Non-pigmented ciliary epithelial cell (primary cell): ENCODE data around the gene STXBP1.
"Not testable (repeated sequence)": the region's sequence is repeated elsewhere in the genome, so short reads cannot be mapped to it uniquely, and the experiment has no call there.

Source experiments
- DNase-seq: peaks from one replicate; pipeline ENCODE4 v3.0.0-alpha.2; 2010; ENCODE audit warnings: low read depth

STXBP1 gene

DNA sequence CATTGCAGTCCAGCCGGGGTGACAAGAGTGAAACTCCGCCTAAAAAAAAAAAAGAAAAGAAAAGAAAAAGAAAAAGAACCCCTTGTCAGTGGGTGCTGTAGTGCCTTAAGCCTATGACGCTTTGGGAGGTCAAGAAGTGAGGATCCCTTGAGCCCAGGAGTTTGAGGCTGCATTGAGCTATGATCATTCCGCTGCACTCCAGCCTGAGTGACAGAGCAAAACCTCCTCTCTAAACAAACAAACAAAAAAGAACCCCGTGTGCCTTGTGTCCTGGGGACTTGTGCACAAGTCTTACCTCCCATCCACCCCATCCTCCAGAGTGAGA lies 33.5 kb upstream of the STXBP1 start:
- no peak for DNase-seq

DNA sequence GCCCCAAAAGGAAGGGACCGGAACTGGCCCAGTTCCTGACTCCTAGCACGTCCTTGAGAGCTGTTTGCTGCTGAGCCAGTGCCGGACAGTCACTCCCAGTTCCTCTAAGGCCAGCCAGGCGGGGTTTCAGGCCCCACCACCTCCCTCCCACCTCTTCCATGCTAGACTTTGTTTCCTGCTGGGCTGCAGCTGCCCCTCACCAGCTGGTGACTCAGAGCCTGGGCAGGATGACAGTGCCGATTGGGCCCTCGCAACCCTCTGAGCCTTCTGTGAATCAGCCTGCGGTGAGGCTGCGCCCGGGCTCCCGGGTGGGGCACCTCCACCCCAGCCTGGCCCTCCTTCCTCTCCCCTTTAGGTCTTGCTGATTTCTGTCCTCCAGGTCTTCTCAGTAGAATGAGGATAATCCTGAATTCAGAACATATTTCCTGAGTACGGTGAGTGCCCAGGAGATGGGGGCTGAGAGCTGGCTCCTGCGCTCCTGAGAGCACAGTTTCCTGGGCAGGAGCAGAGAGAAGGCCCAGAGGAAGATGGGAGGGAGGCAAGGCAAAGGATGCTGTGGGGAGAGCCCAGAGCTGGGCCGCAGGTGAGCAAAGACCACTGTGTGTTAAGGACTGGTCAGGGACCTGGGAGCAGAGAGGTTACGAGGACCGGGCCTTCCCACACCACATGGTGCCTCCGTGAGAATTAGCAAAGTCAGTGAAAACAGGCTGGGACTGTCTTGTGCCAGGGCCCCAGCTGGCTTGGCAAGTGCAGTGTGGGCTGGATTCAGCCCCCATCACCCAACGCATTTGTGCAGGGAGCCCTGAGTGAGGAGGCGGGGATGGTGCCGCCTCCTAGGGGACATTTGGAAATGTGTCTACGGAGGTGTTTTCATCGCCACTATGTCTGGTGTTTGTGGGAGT lies 32.9 kb upstream of the STXBP1 start:
- DNase-seq: peak; percentile 77

DNA sequence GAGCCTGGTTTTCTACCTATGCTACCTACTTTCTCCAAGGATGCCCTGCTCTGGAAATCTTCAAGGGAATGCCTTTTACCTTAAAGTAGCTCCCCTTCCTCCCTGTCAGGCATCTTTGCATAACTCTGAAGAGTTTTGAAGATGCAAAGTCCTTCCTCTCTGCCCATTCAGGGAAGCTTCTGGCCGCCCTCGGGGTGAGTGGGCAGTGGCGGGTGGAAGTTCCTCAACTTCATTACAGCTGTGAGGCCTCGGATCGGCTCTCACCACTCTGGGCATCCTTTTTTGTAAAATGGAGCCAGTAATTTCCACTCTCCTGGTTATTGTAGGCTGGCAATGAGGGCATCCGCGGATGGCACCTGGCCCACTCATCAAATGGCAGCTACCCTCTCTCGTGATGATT lies 31.7 kb upstream of the STXBP1 start:
- no peak for DNase-seq

DNA sequence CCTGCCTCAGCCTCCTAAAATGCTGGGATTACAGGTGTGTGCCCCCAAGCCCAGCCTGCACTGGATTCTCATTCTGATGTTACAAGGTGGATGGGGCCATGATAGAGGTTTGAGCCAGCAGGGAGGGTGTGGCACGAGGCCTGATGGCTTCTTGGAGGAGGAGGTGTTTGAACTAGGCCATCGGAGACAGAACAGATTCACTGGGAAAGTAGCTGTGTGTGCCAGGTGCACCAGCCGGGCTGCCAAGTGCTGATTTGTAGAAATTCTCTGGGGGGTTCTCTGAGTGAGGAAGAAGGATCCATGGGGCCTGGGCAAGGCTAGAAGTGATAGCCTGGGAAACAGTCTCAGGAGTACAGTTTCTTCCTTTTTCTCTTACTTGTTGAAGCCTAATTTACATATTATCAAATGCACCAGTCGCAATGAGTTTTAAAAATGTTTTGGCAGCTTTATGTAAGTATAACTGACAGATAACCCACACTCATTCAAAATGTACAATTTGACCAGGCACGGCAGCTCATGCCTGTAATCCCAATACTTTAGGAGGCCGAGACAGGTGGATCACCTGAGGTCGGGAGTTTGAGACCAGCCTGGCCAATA lies 31.1 kb upstream of the STXBP1 start:
- no peak for DNase-seq

DNA sequence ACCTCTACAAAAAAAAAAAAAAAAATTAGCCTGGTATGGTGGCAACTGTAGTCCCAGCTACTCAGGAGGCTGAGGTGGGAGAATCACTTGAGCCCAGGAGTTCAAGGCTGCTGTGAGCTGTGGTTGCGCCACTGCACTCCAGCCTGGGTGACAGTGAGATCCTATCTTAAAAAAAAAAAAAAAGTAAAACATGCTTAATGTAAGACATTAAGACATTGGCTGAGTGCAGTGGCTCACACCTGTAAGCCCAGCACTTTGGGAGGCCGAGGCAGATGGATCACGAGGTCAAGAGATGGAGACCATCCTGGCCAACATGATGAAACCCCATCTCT lies 27.6 kb upstream of the STXBP1 start:
- not testable (repeated sequence) for DNase-seq

DNA sequence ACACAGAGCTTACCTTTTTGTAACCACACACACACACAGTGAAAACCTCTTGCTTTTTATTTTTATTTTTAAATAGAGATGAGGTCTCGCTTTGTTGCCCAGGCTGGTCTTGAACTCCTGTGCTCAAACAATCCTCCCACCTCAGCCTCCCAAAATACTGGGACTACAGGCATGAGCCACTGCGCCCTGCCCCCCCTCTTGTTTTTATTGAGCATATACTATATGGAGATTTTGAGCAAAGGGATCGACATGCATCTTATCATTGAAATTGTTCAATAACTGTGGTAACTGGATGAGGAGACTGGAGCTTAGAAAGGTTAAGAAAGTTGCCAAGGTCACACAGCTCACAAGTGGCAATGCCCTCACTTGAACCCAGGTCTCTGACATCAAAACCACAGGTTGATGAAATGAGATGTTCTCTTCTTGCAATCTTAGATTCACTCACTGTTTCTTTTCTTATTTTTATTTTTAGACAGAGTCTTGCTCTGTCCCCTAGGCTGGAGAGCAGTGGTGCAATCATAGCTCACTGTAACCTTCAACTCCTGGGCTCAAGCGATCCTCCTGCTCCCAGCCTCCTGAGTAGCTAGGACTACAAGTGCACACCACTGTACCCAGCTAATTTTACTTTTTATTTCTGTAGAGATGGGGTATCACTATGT lies 26.8 kb upstream of the STXBP1 start:
- DNase-seq: no peak

DNA sequence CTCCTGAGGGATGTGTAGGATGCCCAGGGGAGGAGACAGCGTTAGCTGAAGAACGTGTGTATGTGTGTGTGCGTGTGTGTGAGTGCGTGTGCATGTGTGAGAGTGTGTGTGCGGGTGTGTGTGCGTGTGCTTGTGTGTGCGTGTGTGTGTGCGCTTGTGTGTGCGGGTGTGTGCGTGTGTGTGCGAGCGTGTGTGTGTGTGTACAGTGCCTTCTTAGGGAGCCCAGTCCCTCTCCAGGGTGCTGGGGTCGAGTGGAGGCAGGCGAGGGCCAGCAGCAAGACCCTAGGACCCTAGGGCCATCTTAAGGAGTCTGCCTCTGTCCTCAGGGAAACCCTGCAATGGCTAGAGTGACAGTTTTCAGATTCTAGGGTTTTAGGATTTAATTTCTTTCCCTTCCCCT lies 26.0 kb upstream of the STXBP1 start:
- no peak for DNase-seq

DNA sequence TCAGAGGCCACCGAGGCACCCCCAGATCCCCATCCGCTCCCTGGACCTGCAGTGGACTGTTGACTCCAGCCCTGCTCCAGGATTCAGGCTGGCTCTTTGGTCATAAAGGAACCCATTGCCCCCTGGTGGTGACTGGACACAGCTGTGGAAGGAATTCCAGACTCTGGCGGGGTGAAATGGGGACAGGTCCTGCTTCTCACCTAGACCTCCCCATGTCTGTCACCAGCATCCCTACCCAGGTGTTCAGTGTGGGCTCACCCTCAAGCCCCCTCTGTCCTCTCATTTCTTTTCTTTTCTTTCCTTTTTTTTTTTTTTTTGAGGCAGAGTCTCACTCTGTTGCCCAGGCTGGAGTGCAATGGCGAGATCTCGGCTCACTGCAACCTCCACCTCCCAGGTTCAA lies 25.5 kb upstream of the STXBP1 start:
- no peak for DNase-seq

DNA sequence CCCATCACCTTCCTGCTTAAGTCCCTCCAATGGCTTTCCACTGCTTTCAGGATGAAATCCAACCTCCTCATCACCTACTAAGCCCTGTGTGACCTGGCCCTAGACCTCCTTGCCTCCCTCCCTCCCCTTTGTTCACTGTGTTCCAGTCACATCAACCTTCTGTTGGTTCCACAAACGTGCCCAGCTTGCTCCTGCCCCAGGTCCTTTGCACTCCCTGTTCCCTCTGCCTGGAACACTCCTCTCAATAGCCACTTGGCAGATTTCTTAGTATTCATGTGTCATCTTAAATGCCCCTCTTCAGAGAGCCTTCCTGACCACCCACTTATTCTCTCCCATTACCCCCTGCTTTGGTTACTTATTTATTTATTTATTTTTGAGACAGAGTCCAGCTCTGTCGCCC lies 24.1 kb upstream of the STXBP1 start:
- no peak for DNase-seq

DNA sequence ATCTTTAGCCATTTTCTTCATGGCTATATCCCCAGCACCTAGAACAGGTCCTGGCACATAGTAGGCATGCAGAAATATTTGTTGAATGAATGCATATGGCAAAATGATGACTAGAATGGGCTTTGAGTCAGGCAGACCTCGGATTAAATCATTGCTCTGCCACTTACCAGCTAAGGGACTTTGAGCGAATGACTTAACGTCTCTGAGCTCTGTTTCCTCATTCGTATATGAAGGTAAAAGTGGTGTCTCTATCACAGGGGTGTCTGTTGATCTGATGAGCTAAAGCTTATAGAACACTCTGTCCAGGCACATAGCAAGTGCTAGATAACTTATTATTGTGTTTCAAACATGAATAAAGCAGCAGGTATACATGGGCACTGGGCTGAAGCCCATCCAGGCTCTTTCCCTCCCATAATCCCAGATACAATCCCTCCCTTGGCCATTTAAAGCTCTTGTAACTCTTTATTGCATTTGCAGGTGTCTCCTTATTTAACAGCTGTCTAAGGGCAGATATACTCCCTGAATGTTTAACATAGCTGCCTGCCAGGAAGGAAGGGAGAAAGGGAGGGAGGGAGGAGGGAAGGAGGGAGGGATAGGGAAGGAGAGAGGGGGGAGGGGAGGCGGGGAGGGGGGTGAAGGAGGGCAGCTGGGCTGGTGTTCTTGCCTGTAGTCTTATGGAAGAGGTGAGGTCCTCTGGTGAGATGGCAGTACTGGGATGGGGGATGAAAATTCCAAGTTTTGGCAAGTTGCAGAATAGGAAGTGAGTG lies 23.2 kb upstream of the STXBP1 start:
- no peak for DNase-seq

DNA sequence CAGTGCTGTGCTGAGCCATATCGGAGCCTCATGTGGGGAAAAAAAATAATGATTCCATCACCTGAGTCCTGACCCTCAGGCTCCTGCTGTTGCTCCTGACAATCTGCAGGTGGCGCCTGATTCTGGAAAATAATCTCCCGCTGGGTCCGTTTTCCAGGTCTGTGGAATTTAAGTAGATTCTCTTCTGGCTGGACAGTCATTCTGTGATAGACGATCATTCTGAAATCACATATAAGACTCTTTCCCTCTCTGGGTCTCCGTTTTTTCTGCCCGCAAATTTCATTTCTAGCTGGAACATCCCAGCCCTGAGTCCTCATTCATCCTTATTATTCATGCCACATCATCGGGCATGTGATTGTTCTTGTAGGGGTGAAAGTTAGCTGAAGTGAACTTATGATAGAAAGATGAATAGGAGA lies 22.1 kb upstream of the STXBP1 start:
- DNase-seq: no peak

DNA sequence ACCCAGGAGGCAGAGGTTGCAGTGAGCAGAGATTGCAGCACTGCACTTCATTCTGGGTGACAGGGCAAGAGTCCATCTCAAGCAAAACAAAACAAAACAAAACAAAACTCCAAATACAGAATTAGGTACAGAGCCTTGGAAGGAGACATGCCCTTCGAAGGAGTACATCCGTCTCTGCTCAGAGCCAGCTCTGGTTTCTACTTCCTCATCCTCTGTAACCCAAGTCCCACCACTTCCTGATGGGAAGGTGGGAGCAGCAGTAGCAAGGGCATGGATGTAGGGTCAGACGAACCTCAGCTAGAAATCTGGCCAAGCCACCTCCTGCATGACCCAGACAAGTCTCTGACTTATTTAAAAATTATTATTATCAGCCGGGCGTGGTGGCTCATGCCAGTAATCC lies 16.5 kb upstream of the STXBP1 start:
- no peak for DNase-seq

DNA sequence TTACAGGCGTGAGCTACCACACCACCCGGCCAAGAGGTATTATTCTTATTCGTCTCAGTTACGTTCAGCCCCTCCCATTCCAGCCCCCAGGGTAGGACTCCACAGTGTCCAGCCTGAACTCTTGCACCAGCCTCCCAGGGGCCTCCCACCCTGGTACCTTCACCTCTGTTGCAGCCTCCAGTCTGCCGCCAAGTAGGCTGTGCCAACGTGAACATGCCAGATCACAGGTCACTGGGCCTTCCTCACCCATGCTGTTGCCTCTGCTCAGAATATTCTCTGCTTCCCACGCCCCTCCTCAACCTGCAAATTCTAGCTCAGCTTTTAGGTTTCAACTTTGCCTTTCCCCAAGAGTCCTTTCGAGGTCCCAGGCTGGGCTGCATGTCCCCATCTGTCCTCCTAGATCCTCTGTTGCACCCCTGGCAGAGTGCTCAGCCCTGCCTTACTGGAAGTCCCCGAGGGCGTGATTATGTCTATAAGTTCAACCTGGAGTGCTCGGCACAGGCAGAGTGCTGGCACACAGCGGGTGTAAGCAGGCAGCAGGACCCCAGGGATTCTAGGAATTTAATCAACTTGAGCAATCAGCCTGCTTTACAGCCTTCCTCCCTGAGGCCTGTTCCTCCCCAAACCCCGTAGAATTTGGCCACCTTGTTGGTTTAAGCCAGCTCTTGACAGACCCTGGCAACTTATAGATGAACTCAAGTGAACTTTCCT lies 13.1 kb upstream of the STXBP1 start:
- no peak for DNase-seq

DNA sequence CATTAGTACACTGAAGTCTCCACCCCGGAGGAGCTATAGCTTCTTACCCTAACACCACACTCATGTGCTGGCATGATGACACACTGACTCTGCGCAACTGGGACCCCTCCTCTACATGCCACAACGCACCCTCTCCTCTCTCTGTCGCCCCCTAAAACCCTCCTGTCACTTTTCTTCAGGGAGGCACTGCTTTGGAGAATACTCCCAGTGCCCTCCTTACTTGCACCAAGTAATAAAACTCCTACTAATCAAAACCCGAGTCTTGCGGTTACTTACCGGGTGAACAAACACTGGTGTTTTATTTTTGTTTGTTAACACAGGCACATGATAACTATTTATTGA lies 12.6 kb upstream of the STXBP1 start:
- no peak for DNase-seq

DNA sequence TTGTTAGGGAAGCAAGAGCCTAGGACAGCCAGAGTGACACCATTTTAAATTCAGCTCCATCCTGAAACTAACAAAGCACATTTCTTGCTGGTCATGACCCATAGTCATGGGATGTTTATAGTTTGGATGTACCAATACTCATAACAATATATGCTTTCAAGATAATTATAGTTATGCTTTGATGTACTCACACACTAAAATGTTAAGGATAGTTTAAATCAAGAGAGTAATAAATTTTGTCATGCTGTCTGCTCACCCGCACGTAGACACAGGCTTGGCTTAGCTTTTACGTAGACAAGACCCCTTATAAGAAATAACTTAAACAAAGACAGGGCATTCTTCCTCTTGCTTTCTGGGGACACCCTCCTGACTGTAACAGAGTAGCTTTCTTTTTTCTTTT lies 8.9 kb upstream of the STXBP1 start:
- DNase-seq: no peak

DNA sequence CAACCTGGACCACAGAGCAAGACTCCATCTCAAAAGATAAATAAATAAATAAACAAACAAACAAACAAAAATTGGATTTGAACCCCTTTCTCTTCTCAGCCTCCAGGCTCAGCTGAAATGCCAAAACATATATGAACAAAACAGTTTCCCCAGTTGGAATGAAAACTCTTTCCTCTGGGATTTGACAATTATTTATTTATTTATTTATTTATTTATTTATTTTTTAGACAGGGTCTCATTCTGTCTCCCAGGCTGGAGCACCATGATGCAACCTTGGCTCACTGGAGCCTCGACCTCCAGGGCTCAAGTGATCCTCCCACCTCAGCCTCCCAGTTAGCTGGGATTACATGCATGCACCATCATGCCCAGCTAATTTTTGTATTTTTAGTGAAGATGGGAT lies 6.0 kb upstream of the STXBP1 start:
- DNase-seq: no peak

DNA sequence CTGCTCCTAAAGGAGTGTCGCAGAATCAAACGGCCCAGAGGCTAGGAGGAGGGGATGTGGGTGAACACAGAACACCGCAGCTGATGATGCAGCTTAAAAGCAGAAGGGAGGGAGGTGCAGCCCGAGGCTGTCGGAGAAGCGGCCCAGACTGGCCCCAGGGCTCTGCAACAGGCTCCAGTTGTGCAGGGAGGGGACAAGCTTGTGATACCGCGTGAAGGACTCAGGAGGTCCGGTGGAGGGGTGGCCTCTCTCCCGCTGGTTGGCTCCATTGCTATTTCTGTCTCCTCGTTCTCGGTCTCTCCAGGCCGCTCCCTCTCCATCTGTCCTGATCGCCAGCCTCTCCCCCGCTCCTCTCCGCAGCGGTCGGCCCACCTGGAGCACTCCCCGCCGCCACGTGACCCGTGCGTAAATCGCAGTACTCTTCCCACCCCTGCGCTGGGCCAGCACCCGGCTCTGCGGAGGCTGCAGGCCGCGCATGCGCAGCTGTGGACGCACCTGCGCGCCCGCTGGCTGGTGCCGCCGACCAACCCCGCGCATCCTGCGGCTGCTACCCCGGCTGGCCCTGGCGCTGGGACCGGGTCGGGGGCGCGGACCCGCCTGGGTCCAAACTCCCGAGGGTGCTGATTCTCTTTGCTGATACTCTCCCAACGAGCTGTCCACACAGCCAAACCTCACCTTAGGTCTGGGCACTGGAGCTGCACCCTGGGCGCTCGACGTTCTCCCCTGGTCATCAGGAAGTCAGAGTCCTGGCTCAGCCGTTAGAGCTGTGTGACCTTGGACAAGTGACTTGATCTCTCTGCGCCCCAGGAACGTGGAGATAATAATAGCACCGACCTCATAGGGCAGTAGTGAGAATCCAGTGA lies 3.7 kb upstream of the STXBP1 start:
- no peak for DNase-seq

DNA sequence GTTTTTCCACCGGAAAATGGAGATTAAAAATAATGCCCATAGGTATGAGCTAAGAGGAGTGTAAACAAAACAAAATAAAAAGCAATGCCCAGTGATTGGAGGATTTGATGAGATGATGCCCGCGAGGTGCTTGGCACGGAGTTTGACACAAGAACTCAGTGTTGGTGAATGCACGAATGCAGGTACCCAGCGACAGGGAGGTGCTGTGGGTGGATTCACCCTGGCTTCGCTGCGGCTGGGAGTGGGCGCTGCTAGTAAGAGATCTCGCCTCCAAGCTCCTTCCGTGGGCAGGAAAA lies 526 bp upstream of the STXBP1 start:
- DNase-seq: no peak

DNA sequence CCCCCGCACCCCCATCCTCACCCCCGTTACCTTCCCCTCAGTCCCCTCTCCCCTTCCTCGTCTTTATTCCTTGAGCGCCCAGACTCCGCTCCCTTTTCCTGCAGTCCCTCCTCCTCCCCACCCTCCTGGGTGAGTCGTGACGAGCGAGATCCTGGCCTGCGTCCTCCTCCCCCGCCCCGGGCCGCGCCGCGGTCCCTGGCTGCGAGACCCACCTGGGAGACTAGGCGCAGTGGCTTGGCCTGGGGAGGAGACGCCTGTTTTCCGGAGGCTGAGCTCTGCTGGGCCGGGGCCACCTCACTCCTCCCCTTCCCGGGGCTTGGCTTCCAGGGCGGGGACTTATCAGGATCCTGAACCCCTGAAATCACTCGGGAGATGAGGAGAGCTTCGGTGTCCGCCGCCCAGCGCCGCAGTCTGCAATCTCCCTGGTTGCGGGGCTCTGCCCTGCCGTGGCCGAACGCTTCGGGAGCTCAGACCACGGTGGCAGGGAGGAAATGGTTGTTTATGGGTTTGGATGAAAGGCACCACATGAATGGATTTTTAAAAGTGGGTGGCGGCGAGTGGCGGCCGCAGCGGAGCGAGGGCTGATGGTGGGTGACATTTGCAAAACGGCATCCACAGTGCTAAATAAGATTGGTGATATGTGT lies 984 bp downstream of the STXBP1 start:
- DNase-seq: no peak

DNA sequence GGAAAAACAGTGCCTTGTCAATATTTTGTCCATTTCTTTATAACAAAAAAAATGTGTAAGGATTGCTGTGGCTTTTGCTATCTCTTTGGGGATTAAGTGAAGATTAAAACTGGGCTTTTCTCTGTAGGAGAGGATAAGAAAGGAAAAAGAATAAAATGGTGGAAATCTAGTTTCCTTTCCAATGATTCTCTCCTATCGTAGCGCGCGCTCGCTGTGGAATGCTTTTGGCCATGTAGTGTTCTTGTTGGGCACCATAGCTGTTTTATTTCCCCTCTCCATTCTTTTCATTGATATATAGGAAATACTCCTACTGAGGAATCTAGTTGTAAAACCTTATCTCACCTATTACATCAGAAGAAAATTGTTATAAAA lies 1.5 kb downstream of the STXBP1 start:
- DNase-seq: no peak

DNA sequence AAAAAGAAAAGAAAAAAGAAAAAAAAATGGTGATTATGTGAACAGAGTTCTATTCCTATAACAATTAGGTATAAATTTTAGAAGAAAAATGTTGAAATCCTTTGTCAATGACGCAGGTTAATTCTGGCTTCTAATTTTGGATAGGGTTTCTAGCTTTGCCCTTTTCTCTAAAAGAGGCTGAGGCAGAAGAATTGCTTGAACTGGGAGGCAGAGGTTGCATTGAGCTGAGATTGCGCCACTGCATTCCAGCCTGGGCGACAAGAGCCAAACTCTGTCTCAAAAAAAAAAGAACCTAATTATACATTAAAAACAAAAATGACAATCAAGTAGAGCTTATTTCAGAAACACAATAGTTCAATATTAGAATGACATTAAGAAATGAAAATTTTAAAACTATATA lies 2.9 kb downstream of the STXBP1 start:
- DNase-seq: no peak
